GM21360 (cell line): ENCODE measurements around the gene GPR107.

ENCODE experiments used
- ATAC-seq: cut with Tn5 transposase; IDR thresholded peaks from one replicate; pipeline ENCODE4 v1.9.1; 2021; ENCODE audit warnings: mild to moderate bottlenecking, moderate library complexity; ENCODE audit not compliant: unreplicated experiment

GPR107 gene

GRCh38 chr9:130027533-130028365, 26.0 kb upstream of the GPR107 start:
- no peak for ATAC-seq

- no peak for ATAC-seq
These were observed 25.0 kb upstream of the GPR107 start for GRCh38 chr9:130028493-130029222.

- no peak for ATAC-seq
These were observed 24.3 kb upstream of the GPR107 start for GRCh38 chr9:130029223-130029973.

- no peak for ATAC-seq
These were observed 23.0 kb upstream of the GPR107 start for GRCh38 chr9:130030651-130031127.

GRCh38 chr9:130034570-130034969, 19.1 kb upstream of the GPR107 start:
- ATAC-seq, result no peak

- no peak for ATAC-seq
These were observed 17.6 kb upstream of the GPR107 start for GRCh38 chr9:130036099-130036498.

- no peak for ATAC-seq
These were observed 14.1 kb upstream of the GPR107 start for GRCh38 chr9:130039528-130040147.

- ATAC-seq, result no peak
These were observed 12.6 kb upstream of the GPR107 start for GRCh38 chr9:130040984-130041647.

- ATAC-seq, result no peak
These were observed 11.9 kb upstream of the GPR107 start for GRCh38 chr9:130041648-130042405.

GRCh38 chr9:130042406-130042884, 11.3 kb upstream of the GPR107 start:
- ATAC-seq, result no peak

- ATAC-seq, result no peak
These were observed 10.6 kb upstream of the GPR107 start, which contains the start of gene FNBP1 for GRCh38 chr9:130042885-130043653. Gene FNBP1, minus strand, starts transcription at chr9:130043189. Its CDS starts 214 bp downstream, at chr9:130042975.

- no peak for ATAC-seq
These were observed 9.8 kb upstream of the GPR107 start for GRCh38 chr9:130043654-130044623.

GRCh38 chr9:130045725-130046450, 7.8 kb upstream of the GPR107 start:
- no peak for ATAC-seq

GRCh38 chr9:130049431-130050210, 4.1 kb upstream of the GPR107 start:
- ATAC-seq, result no peak

- no peak for ATAC-seq
These were observed 3.2 kb upstream of the GPR107 start for GRCh38 chr9:130050462-130050861.

GRCh38 chr9:130051855-130052254, 1.9 kb upstream of the GPR107 start:
- no peak for ATAC-seq
